Psoas muscle (tissue), 8 donors: ENCODE results near the gene MDH2. TPM values are rescaled to one million over a fixed set of nuclear protein-coding genes. Genes with fewer than 3 reads are reported as not detected.
"Not testable (repeated sequence)": the region's sequence is repeated elsewhere in the genome, so short reads cannot be mapped to it uniquely, and the experiment has no call there.

ENCODE experiments used
- ATAC-seq, 4 donors: fragments of 200-7000 bp; cut with Tn5 transposase; one replicate each; pipeline ENCODE4 v1.9.1; 2020; ENCODE audit warnings: moderate library complexity in 3 of 4, mild to moderate bottlenecking in 2 of 4
- DNase-seq, 2 donors: peaks; one replicate each; pipeline ENCODE4 v3.0.0-alpha.2; 2020
- H3K27ac ChIP-seq: fragments of 200-600 bp; one replicate; pipeline ENCODE4 v1.8.0; 2022
- H3K27me3 ChIP-seq, 3 donors: fragments of 200-600 bp in 1 of 3; one replicate each; pipeline versions ENCODE4 v1.6.1 to v1.8.0; 2013 to 2022; ENCODE audit warnings: low read length in 2 of 3, mild to moderate bottlenecking in 2 of 3, moderate library complexity in 1 of 3; ENCODE audit not compliant: insufficient read depth in 3 of 3
- H3K36me3 ChIP-seq, 2 donors: fragments of 200-600 bp in 1 of 2; one replicate each; pipeline versions ENCODE4 v1.6.1 to v1.8.0; 2013 to 2022; ENCODE audit warnings: low read depth in 1 of 2, mild to moderate bottlenecking in 1 of 2, moderate library complexity in 1 of 2; ENCODE audit not compliant: insufficient read depth in 1 of 2
- H3K4me1 ChIP-seq: fragments of 200-600 bp; one replicate; pipeline ENCODE4 v1.8.0; 2022
- H3K4me3 ChIP-seq: fragments of 200-600 bp; one replicate; pipeline ENCODE4 v1.8.0; 2022; ENCODE audit warnings: mild to moderate bottlenecking
- H3K9me3 ChIP-seq: fragments of 200-600 bp; one replicate; pipeline ENCODE4 v1.8.0; 2022
- WGBS, 3 donors: extraction: QIAGEN DNeasy Blood & Tissue Kit; methylation state at CpG; one replicate each; pipeline versions ENCODE4 v1.1.6 to v1.1.7; 2013; 5-methylcytosine and 5-hydroxymethylcytosine counted together
- intact Hi-C, 2 donors: fragments of 100-400 bp; cut with DNase I; formaldehyde crosslinking; loops; one replicate each; pipeline versions ENCODE4 v1.11.0 to v1.14.2; 2022
- polyA plus RNA-seq, 3 donors: library from polyadenylated mRNA; stranded (reverse); fragments of 200-250 nt; gene quantifications; one replicate each; pipeline ENCODE4 v1.2.3, GENCODE V29; 2013
- total RNA-seq, 4 donors: library from RNA; stranded (reverse); fragmentation: NEBNext Ultra II Directional in 2 of 4; extraction: Animal tissue kit (Norgen Biotek cat#: 25700) in 2 of 4; gene quantifications; one replicate each; pipeline versions ENCODE4 v1.2.1 to v1.2.4, GENCODE V29; 2021 to 2023
- TF ChIP-seq, protein P1 (sequence below): fragments of 200-600 bp; IDR thresholded peaks from one replicate; pipeline ENCODE4 v1.8.0; 2022; ENCODE audit warnings: antibody characterized with exemption
- donor health status: healthy with polysubstance abuse.
- donor health status: DM: no; HTN: no; CAD: no; lungs with moderate emphysema.
- donor health status: Bipolar disorder and iron deficiency.
- donor health status: healthy.
- donor health status: DM: yes; HTN: yes; CAD: no.
- donor health status: DM: no; HTN: no; CAD: no.
- donor health status: DM: no; HTN: no; CAD: no.
- donor health status: DM: yes; HTN: yes; CAD: no.

Gene MDH2
- total and polyA plus RNA-seq, 7 donors, result 385 to 621 (median 483) TPM

DNA sequence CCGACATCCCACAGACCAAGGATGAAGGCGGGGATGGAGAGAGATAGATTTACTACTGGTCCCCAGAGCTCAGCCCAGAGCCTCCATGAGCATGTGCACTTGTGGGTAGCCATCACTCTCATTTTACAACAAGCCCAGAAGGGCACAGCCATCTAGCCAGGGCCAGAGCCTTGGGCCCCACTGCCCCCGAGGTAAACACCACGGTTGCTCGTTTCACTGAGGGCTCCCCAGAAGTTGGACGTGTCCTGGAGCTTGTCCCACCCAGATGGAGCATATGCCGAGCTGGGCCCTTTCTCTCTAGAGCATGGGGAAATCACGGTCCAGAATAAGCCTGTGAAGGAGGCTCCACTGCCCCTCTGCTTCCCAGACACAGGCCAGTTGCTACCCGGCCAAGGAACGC, 44.6 kb upstream of the MDH2 start:
- intact Hi-C loops, result loop anchor here in 1 of 2 donors (10.0 kb wide), 1 partner anchor 49 kb away; no protein-coding TSS in a partner anchor
- no peak overlapping the region for H3K27ac ChIP-seq
- H3K9me3 ChIP-seq, result no peaks in the 10 kb centered on the region
- DNase-seq, result no peak
- ATAC-seq, result no peak
- H3K4me3 ChIP-seq, result no peak overlapping the region
- TF ChIP-seq, protein P1, sequence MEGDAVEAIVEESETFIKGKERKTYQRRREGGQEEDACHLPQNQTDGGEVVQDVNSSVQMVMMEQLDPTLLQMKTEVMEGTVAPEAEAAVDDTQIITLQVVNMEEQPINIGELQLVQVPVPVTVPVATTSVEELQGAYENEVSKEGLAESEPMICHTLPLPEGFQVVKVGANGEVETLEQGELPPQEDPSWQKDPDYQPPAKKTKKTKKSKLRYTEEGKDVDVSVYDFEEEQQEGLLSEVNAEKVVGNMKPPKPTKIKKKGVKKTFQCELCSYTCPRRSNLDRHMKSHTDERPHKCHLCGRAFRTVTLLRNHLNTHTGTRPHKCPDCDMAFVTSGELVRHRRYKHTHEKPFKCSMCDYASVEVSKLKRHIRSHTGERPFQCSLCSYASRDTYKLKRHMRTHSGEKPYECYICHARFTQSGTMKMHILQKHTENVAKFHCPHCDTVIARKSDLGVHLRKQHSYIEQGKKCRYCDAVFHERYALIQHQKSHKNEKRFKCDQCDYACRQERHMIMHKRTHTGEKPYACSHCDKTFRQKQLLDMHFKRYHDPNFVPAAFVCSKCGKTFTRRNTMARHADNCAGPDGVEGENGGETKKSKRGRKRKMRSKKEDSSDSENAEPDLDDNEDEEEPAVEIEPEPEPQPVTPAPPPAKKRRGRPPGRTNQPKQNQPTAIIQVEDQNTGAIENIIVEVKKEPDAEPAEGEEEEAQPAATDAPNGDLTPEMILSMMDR, result no peak
- H3K36me3 ChIP-seq, result peaks cover 0 to 47% of the 10 kb centered on the region in 2 donors
- WGBS, 3 donors, result 93 to 94% (median 94%) methylated on average over 10 of the region's 10 CpGs
- no peaks in the 10 kb centered on the region for H3K4me1 ChIP-seq
- no peaks in the 10 kb centered on the region for H3K27me3 ChIP-seq

DNA sequence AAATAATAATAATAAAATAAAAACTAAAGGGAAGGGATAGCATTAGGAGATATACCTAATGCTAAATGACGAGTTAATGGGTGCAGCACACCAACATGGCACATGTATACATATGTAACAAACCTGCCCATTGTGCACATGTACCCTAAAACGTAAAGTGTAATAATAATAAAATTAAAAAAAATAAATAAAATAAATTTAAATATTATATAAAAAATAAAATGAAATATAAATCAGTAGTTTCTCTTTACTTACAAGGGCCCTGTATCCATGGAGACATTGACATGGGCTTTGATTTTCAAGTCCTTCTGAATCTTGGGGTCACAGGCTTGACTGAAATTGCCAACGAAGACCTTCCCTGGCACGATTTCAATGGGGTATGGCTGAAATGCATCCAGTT, 42.9 kb upstream of the MDH2 start:
- H3K27me3 ChIP-seq, DNase-seq, ATAC-seq, H3K4me1 ChIP-seq, H3K4me3 ChIP-seq, H3K27ac ChIP-seq, H3K9me3 ChIP-seq: not testable (repeated sequence)
- 82 to 91% (median 88%) methylated on average over 4 of the region's 4 CpGs for WGBS, 3 donors
- intact Hi-C loops, result loop anchor here in 1 of 2 donors (10.0 kb wide), 1 partner anchor 50 kb away; no protein-coding TSS in a partner anchor
- H3K36me3 ChIP-seq, result peaks cover 0 to 47% of the 10 kb centered on the region in 2 donors

DNA sequence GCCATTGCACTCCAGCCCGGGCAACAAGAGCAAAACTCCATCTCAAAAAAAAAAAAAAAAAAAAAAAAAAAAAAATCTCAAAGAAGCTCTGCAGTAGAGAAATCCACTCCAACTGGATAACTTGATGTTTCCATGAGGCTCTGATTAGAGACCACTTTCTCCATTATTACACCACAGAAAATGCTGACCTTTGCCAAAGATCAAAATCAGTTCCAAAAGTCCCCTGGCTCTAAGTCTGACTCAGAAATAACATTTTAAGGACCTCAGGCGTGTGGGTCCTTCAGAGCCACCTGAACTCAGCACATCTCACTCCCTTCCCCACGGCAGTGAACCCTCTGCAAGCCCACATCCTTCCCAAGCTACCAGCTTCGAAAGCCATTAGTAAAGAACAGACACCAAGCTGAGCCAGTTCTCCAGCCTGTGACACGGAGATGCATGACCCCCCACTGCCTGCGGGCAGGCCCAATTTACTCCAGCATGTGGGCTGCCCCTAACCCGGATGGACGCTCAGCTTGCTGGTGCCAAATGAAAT, 39.7 kb upstream of the MDH2 start:
- intact Hi-C loops, result loop anchor here in 1 of 2 donors (10.0 kb wide), 1 partner anchor 53 kb away; no protein-coding TSS in a partner anchor
- Histone ChIP-seq H3K9me3 (no peaks in the 10 kb centered on the region), H3K4me3 (no peak overlapping the region), H3K27me3 (no peaks in the 10 kb centered on the region), H3K27ac (no peak overlapping the region), H3K4me1 (peaks cover 22% of the 10 kb centered on the region), H3K36me3 (peaks cover 0 to 31% of the 10 kb centered on the region in 2 donors)
- TF ChIP-seq, protein P1, result no peak
- ATAC-seq (no peak), DNase-seq (no peak)
- 78 to 84% (median 79%) methylated on average over 8 of the region's 8 CpGs for WGBS, 3 donors

DNA sequence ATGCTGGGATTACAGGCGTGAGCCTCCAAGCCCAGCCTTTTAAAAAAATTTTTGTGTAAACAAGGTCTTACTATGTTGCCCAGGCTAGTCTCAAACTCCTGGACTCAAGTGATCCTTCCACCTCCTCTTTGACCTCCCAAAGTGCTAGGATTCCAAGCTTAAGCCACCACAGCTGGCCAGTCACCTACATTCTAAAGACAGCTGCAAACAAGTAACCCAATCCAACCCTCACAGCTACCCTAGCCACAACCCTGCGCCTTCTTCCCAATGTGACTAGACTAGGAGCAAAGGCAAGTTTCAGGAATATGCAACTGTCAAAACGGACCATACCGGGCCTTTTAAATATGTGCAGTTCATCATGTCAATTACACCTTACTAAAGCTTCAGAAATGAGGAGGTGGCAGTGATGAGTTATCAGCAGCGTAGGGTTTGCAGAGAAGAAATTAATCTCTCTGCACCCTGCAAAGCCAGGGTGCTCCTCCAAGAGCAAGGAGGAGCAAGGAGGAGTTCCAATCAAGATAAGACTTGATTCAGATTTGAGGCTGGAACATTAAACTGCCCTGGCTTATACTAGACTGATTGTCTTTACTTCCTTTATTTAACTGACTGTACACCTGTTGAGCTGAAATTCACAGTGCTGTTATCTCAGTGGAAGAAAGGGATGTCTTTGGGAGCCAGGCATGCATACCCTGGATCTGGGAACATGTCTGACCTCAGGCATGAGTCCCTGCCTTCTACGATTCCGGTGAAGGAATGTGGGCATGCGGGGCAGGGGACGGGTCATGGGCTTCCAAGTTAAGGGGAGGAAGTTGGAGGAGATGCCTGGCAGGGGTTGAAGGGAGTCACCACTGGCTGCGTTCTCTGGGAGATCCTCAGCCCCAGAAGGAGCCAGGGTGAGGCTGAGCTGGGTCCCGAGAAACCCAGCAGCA, 38.0 kb upstream of the MDH2 start:
- Histone ChIP-seq H3K4me1 (peaks cover 22% of the 10 kb centered on the region), H3K4me3 (no peak overlapping the region), H3K27ac (no peak overlapping the region), H3K9me3 (no peaks in the 10 kb centered on the region), H3K36me3 (peaks cover 0 to 19% of the 10 kb centered on the region in 2 donors), H3K27me3 (no peaks in the 10 kb centered on the region)
- WGBS, 3 donors, result 36 to 57% (median 42%) methylated on average over 11 of the region's 11 CpGs
- intact Hi-C loops, result loop anchor here in 1 of 2 donors (10.0 kb wide), 1 partner anchor 55 kb away; no protein-coding TSS in a partner anchor
- DNase-seq, result no peak
- TF ChIP-seq, protein P1, result no peak
- peak; percentile 64 to 88 (median 75) for ATAC-seq

DNA sequence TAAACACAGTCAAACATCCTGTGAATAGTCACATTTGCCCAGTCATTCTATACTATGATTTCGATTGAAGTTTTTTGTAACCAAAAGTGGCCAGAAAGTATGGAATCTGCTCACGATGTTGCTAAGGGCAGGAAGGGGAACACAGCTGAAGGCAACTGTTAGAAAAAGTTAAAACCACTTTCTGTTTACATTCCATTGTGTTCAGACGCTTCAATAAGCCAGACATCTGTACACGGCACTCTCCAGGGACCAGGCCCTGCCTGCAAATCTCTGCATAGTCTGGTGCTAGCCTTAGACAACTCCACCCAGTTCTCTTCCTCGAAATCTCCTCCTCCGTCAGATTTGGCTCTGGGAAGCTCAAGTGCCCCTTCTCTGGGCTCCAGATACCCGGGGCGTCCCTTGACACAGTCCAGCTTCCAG, 36.5 kb upstream of the MDH2 start:
- H3K4me3 ChIP-seq, result peak overlapping the region; percentile 30
- 45 to 50% (median 48%) methylated on average over 8 of the region's 8 CpGs for WGBS, 3 donors
- ATAC-seq, result peak in 3 of 4 donors; percentile 26 to 59 (median 32)
- TF ChIP-seq, protein P1, result no peak
- peaks cover 22% of the 10 kb centered on the region for H3K4me1 ChIP-seq
- peaks cover 0 to 22% of the 10 kb centered on the region in 2 donors for H3K36me3 ChIP-seq
- intact Hi-C loops, result no loop called here
- no peaks in the 10 kb centered on the region for H3K9me3 ChIP-seq
- peak; percentile 53 to 78 for DNase-seq
- H3K27ac ChIP-seq, result peak overlapping the region; percentile 41
- no peaks in the 10 kb centered on the region for H3K27me3 ChIP-seq
